Activated T-cell treated with anti-CD3 and anti-CD28 coated beads, Interleukin-2, amount 50 U/mL, for 4 hours (primary cell): ENCODE data around the gene CCDC47. TPM values are rescaled to one million over a fixed set of nuclear protein-coding genes. Genes with fewer than 3 reads are reported as not detected.

Experiments used
- ATAC-seq, 2 donors: fragments of 200-7000 bp; cut with Tn5 transposase; one replicate each; pipeline ENCODE4 v1.10.0; 2021
- DNase-seq: peaks from one replicate; pipeline ENCODE4 v3.0.0-alpha.2; 2020
- H3K27me3 Mint-ChIP-seq: one replicate; pipeline ENCODE4 v1.8.0; 2021; ENCODE audit warnings: low read depth, mixed read lengths
- H3K36me3 Mint-ChIP-seq: one replicate; pipeline ENCODE4 v1.8.0; 2022; ENCODE audit warnings: mixed read lengths; ENCODE audit not compliant: insufficient read depth
- H3K4me1 Mint-ChIP-seq: one replicate; pipeline ENCODE4 v1.8.0; 2021; ENCODE audit warnings: low read depth, mixed read lengths
- H3K4me3 Mint-ChIP-seq: one replicate; pipeline ENCODE4 v1.8.0; 2021; ENCODE audit warnings: mild to moderate bottlenecking, moderate library complexity, mixed read lengths
- H3K9me3 Mint-ChIP-seq: one replicate; pipeline ENCODE4 v1.8.0; 2021; ENCODE audit warnings: mixed read lengths
- total RNA-seq, 3 donors: library from RNA; stranded (reverse); gene quantifications; one replicate each; pipeline ENCODE4 v1.2.1, GENCODE V29; 2021

Gene CCDC47
- total RNA-seq, 3 donors from 2014 or later = 99.5 to 103 (median 102) TPM

DNA sequence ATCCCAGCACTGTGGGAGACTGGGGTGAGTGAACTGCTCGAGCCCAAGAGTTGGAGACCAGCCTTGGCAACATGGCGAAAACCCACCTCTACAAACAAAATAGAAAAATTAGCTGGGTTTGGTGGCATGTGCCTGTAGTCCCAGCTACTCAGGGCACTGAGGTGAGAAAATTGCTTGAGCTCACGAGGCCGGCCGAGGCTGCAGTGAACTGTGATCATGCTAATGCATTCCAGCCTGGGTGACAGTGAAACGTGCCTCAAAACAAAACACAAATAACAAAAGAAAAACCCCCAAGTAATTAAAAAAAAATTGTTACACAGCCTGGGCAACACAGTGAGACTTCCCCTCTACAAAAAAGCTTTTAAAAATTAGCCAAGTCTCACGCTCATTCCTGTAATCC is 5.0 kb downstream of the CCDC47 start:
- no peaks in the 10 kb centered on the region for H3K27me3 Mint-ChIP-seq
- peaks cover 20% of the 10 kb centered on the region for H3K36me3 Mint-ChIP-seq
- peaks cover 34% of the 10 kb centered on the region for H3K4me1 Mint-ChIP-seq
- no peak for ATAC-seq
- no peak overlapping the region for H3K4me3 Mint-ChIP-seq
- no peak for DNase-seq
- no peaks in the 10 kb centered on the region for H3K9me3 Mint-ChIP-seq

DNA sequence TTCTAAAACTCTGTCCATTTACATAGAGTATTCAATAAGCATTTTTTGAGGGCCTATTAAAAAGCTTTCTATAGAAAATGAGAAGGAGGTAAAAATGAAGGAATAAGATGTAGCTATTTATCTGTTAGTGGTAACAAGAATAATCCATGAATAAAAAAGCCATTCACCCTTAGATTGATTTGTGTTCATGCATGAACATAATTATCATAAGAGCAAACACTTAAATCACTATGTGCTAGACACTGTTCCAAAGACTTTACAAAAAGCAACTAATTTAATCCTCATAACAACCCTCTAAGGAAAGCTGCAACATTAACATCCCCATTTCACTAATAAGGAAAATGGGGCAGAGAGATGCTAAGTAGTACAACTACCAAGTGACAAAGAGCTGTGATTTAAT is 6.6 kb downstream of the CCDC47 start:
- Mint-ChIP-seq H3K27me3 (no peaks in the 10 kb centered on the region), H3K9me3 (no peaks in the 10 kb centered on the region), H3K36me3 (peaks cover 27% of the 10 kb centered on the region), H3K4me3 (no peak overlapping the region), H3K4me1 (peaks cover 31% of the 10 kb centered on the region)
- no peak for ATAC-seq
- no peak for DNase-seq

DNA sequence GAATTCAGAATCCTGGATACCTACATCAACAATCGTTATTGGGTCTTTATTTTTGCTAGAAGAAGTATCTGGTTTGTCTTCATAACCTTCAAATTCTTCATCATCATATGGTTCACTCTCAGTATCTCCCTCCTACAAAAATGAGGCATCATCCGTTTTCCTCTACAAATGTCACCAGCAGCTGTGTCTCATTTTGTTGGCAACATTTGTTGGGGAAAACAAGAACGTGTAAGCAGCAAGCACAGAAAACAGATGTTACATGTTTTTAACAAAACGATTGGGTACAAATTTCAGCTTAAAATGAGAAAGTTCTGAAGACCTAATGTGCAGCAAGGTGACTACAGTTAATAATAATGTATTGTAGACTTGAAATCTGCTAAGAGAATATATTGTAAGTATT is 8.7 kb downstream of the CCDC47 start:
- DNase-seq (no peak), ATAC-seq (no peak)
- no peaks in the 10 kb centered on the region for H3K27me3 Mint-ChIP-seq
- no peak overlapping the region for H3K4me3 Mint-ChIP-seq
- H3K4me1 Mint-ChIP-seq = peaks cover 25% of the 10 kb centered on the region
- peaks cover 28% of the 10 kb centered on the region for H3K36me3 Mint-ChIP-seq
- H3K9me3 Mint-ChIP-seq = no peaks in the 10 kb centered on the region

DNA sequence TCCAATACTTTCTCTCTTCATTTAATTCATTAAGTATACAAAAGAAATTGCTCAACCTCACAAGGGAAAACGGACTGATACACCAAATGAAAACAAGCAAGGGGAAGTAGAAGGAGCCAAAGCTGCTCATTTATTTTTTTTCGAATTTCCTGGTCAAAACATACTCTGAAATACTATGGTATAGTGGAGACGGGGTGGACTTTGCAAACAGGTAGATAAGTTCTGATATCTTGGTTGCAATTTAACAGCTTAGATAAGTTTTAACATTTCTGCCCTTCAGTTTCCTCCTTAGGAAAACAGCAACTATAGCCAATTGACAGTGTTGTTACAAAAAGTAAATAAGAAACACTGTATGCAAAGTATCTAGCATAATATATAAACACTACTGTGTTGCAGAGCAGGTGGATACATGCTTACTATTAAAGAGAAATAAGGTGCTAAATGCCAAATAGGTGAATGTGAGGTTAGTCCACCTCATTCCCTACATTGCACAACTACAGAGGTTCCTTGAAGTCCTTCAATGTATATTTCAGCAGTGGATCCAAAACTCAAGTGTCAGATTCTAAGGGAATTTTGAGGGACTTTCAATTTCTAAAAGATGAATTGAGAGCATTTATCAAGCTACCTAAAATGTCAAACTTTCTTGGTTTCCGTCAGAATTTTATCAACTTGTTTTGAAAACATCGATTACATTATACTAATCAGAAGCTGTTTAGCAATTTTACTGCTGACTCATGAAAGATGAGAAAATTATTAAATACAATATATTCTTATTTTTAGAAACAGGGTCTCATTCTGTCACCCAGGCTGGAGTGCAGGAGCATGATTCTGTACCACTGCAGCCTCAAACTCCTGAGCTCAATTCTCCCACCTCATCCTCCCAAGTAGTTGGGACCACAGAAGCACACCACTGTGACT is 11.0 kb downstream of the CCDC47 start:
- Mint-ChIP-seq H3K4me3 (no peak overlapping the region), H3K27me3 (no peaks in the 10 kb centered on the region), H3K9me3 (no peaks in the 10 kb centered on the region), H3K4me1 (peaks cover 16% of the 10 kb centered on the region), H3K36me3 (peaks cover 36% of the 10 kb centered on the region)
- DNase-seq (no peak), ATAC-seq (no peak)

DNA sequence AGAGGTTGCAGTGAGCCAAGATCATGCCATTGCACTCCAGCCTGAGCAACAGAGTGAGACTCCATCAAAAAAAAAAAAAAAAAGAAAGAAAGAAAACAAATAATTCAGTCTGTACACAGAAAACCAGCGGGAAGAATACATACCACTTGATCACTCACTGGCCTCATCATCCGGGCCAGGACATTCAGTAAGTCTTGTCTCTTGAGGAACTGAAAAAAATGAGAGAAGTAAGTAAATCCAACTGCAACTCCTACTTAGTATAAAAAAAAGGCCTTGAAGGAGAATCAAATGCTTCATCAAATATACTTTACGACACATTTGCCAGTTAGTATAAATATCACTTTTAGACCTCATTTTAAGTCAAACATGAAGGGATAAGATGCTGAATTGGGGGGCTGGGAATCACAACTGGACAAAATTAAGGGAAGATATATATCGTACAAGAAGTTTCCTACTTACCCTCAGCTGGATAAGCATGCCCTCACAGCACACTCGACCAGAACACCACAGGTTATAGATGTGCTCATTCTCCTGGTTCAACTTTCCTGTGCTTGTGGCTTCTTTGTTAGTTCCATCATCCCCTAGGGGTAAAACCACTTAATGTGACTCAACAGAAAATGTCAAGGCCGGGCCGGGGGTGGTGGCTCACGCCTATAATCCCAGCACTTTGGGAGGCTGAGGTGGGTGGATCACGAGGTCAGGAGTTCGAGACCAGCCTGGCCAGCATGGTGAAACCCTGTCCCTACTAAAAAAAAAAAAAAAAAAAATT is 12.4 kb downstream of the CCDC47 start:
- ATAC-seq (peak in 1 of 2 donors; percentile 32), DNase-seq (no peak)
- Mint-ChIP-seq H3K4me3 (no peak overlapping the region), H3K9me3 (no peaks in the 10 kb centered on the region), H3K36me3 (peaks cover 41% of the 10 kb centered on the region), H3K4me1 (peaks cover 6% of the 10 kb centered on the region), H3K27me3 (no peaks in the 10 kb centered on the region)

DNA sequence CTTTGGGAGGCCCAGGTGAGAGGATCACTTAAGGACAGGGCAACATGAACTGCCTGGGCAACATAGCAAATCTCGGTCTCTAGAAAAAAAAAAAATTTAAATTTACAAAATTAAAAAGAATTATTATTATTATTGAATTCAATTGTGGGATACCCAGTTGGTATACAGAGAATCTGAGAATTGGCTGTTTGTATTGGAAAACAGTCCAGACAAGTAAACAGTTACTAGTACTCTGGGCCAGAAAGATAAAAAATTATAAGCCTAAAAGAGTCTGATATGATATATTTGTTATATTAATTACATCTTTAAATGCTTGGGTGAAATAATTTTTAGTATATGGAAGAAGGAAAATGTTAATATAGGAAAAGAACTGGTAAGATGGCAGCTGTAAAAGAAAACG is 15.0 kb downstream of the CCDC47 start:
- Mint-ChIP-seq H3K4me3 (no peak overlapping the region), H3K36me3 (peaks cover 30% of the 10 kb centered on the region), H3K4me1 (peaks cover 4% of the 10 kb centered on the region), H3K9me3 (no peaks in the 10 kb centered on the region), H3K27me3 (no peaks in the 10 kb centered on the region)
- DNase-seq (no peak), ATAC-seq (no peak)

DNA sequence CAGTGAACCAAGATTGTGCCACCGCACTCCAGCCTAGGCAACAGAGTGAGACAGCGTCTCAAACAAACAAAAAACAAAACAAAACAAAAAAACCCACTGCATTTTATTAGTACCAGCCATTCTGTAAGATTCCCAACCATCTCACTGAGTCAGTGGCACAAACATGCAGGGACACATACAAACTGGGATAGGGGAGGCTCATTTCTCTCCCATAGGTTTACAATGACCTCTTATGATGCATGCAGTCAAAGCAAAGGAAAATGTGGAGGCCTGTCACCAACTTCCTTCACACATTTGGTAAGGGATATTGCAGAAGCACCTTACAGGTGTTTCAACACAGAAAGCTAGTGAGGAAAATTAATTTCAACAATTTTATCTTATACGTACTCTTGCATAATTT is 19.4 kb downstream of the CCDC47 start:
- DNase-seq (no peak), ATAC-seq (no peak)
- Mint-ChIP-seq H3K4me3 (no peak overlapping the region), H3K4me1 (peaks cover 11% of the 10 kb centered on the region), H3K36me3 (peaks cover 31% of the 10 kb centered on the region), H3K27me3 (no peaks in the 10 kb centered on the region), H3K9me3 (no peaks in the 10 kb centered on the region)

DNA sequence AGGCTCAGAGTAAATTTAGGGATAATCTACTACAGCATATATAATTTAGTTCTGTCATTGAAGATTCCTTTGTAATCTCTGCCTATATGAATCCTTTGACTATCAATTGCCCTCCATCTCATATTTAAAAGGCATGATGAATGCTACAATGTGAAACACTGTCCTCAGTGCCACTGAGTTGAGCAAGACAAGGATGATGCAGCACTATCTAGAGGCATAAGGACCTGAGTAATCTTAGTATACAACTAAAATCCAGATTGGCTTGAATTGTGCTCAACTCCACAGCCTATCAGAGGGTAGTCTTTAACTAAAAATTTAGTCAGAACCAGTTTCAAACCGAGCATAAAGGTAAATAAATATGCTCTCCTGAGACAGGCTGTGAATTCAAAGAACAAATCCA is 20.2 kb downstream of the CCDC47 start:
- ATAC-seq (no peak), DNase-seq (no peak)
- Mint-ChIP-seq H3K4me3 (no peak overlapping the region), H3K4me1 (peaks cover 11% of the 10 kb centered on the region), H3K36me3 (peaks cover 30% of the 10 kb centered on the region), H3K27me3 (no peaks in the 10 kb centered on the region), H3K9me3 (no peaks in the 10 kb centered on the region)

DNA sequence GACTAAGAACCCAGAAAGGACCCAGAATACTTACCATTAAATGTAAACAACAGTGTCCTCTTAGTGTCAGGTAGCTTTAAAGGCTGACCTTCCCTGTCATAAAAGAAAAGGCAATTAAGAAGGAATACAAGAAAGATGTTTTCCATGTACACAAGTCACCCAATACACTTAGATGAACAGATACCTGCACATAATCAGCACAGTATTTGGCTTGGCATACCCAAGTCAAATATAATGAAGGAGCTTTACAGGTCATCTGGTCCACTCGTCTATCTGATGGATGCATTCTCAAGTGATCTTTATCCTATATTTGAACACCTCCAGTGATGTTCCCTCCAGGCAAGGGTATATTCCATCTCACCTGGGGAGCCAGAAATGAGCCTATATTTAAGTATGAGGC is 20.7 kb downstream of the CCDC47 start:
- H3K4me3 Mint-ChIP-seq = no peak overlapping the region
- DNase-seq = no peak
- no peak for ATAC-seq
- no peaks in the 10 kb centered on the region for H3K27me3 Mint-ChIP-seq
- H3K36me3 Mint-ChIP-seq = peaks cover 25% of the 10 kb centered on the region
- H3K9me3 Mint-ChIP-seq = no peaks in the 10 kb centered on the region
- peaks cover 11% of the 10 kb centered on the region for H3K4me1 Mint-ChIP-seq

DNA sequence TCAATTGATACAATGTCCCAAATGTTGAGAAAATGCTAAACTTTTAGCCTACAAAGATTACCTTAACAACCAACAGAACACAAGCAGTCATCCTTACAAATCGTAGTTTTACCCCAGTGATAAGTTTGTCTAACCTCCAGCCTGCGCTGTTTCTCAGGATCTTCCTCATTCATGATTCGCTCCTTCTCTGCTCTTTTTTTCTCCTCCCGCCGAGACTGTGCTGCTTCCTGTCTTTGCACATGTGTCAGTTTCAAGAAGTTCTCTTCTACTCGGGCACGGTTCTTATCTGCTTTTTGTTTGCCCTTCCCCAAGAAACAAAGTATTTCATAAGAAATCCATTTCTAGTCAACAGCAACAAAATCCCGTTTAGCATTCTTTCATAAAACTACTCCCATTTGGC is 21.6 kb downstream of the CCDC47 start:
- H3K9me3 Mint-ChIP-seq = no peaks in the 10 kb centered on the region
- H3K4me1 Mint-ChIP-seq = peaks cover 11% of the 10 kb centered on the region
- no peaks in the 10 kb centered on the region for H3K27me3 Mint-ChIP-seq
- peak overlapping the region; percentile 59 for H3K4me3 Mint-ChIP-seq
- H3K36me3 Mint-ChIP-seq = peaks cover 25% of the 10 kb centered on the region
- DNase-seq (peak; percentile 11), ATAC-seq (peak; percentile 62 to 63)

DNA sequence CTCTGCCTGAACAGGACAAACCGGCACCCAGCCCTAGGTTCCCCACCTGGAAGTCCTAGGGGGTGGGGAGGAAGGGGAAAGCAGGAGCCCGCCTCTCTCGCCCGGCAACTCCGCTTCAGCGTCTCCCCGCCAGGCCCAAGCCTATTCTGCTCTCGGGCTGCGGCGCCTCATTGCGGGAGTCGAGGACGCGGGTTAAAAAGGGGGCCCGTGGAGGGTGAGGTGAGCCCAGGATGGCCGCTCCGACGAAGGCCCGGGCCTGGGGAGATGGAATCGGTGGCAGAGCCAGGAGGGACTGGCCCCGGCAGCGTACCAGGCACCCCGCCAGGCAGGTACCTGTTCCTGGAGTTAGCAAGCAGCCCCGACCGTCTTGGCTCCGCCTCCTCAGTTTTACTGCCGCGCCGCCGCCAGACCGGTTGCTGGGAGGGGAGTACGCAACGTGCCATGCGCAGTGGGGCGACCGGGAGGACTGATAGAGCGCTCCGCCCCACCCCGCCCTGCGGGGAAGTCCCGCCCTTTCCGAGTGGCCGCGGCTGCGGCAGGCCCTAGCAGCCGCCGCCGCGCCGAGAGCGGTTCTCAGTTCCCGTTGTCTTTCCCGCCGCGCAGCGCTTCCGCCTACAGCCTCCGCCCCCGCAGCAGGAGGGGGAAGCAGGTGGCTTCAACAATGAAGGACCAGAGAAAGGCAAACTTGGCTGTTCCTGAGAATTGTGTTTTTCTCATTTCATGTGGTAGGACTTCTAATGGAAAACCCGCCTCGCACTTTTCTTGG is 31.8 kb downstream of the CCDC47 start, which contains the start of gene STRADA:
Gene STRADA, minus strand, starts transcription at position 392 of the 766 bp plus-strand sequence. CDS start 13,430 bp downstream, outside the sequence.
- H3K36me3 Mint-ChIP-seq = peaks cover 9% of the 10 kb centered on the region
- peak; percentile 98 for DNase-seq
- no peaks in the 10 kb centered on the region for H3K27me3 Mint-ChIP-seq
- peak; percentile 92 to 95 for ATAC-seq
- H3K9me3 Mint-ChIP-seq = no peaks in the 10 kb centered on the region
- H3K4me1 Mint-ChIP-seq = peaks cover 18% of the 10 kb centered on the region
- peak within 1 kb of the TSS; percentile 95 for H3K4me3 Mint-ChIP-seq

DNA sequence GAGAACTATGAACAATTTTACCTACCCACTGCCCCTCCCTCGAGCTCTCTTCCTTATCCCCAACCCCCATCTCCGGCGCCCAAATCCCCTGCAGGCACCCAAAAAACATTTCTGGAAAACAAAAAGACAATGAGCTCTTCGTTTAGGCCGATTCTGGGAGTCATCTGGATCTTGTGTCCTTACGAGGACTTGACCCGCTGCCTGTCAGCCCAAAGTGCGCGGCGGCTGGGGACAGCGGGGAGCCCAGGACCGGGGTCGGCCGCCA is 32.3 kb downstream of the CCDC47 start:
- Mint-ChIP-seq H3K36me3 (peaks cover 7% of the 10 kb centered on the region), H3K9me3 (no peaks in the 10 kb centered on the region), H3K4me1 (peaks cover 18% of the 10 kb centered on the region), H3K27me3 (no peaks in the 10 kb centered on the region), H3K4me3 (peak overlapping the region; percentile 95)
- ATAC-seq (peak in 1 of 2 donors; percentile 0), DNase-seq (no peak)

DNA sequence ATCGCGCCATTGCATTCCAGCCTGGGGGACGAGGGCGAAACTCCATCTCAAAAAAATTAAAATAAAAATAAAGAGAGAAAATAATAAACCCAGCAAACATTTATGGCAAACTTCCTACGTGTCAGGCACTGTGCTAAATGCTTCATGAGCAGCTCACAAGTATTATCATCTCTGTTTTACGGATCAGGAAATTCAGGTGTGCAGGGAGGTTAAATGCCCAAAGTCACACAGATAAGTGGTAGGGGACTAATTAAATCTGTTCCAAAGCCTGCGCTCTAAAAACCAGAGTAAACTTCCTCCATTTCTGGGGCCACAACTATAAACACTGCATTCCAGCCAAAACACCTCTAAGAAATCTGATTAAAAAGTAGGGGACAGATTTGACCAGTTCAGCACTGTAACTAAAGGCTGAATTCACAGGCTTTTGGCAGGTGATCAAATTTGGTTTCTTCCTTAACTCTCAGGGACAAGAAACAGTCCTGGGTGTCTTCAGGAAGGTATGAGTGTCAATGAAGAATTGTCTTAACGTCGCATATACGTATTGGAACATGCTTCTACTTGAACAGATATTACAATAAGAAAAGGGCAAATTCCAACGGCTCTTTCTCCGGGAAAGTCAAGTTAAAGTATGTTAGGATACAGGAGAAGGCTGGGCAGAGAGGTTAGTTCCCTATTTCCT is 32.8 kb downstream of the CCDC47 start:
- Mint-ChIP-seq H3K36me3 (peaks cover 3% of the 10 kb centered on the region), H3K9me3 (no peaks in the 10 kb centered on the region), H3K4me3 (peak overlapping the region; percentile 95), H3K4me1 (peaks cover 18% of the 10 kb centered on the region), H3K27me3 (no peaks in the 10 kb centered on the region)
- ATAC-seq = no peak
- no peak for DNase-seq

DNA sequence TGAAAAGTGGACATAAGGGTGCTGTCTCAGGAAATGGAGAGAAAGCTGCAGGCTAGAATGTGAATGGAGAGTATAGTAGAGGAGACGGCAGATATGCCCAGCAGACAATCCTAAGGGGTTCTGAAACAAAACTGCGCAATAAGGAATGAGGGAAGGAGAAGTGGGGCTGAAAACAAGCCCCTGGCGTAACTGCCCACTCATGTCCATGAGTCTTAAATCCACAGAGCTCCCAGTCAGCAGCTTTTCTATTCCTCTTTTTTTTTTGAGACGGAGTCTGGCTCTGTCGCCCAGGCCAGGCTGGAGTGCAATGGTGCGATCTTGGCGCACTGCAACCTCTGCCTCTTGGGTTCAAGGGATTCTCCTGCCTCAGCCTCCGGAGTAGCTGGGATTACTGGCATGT is 37.7 kb downstream of the CCDC47 start:
- peaks cover 3% of the 10 kb centered on the region for H3K36me3 Mint-ChIP-seq
- ATAC-seq (no peak), DNase-seq (no peak)
- no peak overlapping the region for H3K4me3 Mint-ChIP-seq
- no peaks in the 10 kb centered on the region for H3K27me3 Mint-ChIP-seq
- H3K4me1 Mint-ChIP-seq = peaks cover 14% of the 10 kb centered on the region
- no peaks in the 10 kb centered on the region for H3K9me3 Mint-ChIP-seq
